ENCODE data around the gene TCEA2. TPM values are rescaled to one million over a fixed set of nuclear protein-coding genes. Genes with fewer than 3 reads are reported as not detected.

TCEA2 gene
- polyA plus RNA-seq, 3 donors: 15.7 to 24.3 (median 16.0) TPM

GRCh38 chr20:64070244-64070993 is 7.4 kb downstream of the TCEA2 start:
- Histone ChIP-seq H4K20me1 (ENCODE audit: insufficient read depth, low read length) (peaks cover 76% of the 10 kb centered on the region), H3K4me1 (ENCODE audit: control insufficient read depth in 1 of 2, insufficient read depth in 2 of 2, low read length in 2 of 2) (peaks cover 18 to 40% of the 10 kb centered on the region in 2 donors), H3K27ac (ENCODE audit: low read depth in 1 of 2, low read length in 2 of 2) (no peak overlapping the region), H3K27me3 (ENCODE audit: control insufficient read depth in 2 of 2, insufficient read depth in 2 of 2, low read length in 2 of 2) (no peaks in the 10 kb centered on the region), H3K36me3 (replicated peaks in 1 of 2; ENCODE audit: control insufficient read depth in 1 of 2, insufficient read depth in 2 of 2, low read length in 2 of 2) (peaks cover 34 to 37% of the 10 kb centered on the region in 2 donors), H3K9ac (ENCODE audit: insufficient read depth, low read length, poor library complexity, severe bottlenecking) (no peak overlapping the region), H3K4me2 (replicated peaks; ENCODE audit: extremely low read depth, low read length, poor library complexity, severe bottlenecking) (no peak overlapping the region), H3K9me3 (replicated peaks in 1 of 2; ENCODE audit: control insufficient read depth in 1 of 2, insufficient read depth in 1 of 2, low read length in 2 of 2) (no peaks in the 10 kb centered on the region), H3K4me3 (replicated peaks in 1 of 3; ENCODE audit: low read depth in 2 of 3, low read length in 3 of 3) (no peak overlapping the region), H2AFZ (ENCODE audit: insufficient read depth, low read depth, low read length, poor library complexity, severe bottlenecking) (no peak overlapping the region), H3K79me2 (ENCODE audit: insufficient read depth, low read length) (peaks cover 20% of the 10 kb centered on the region)
- peaks cover 0 to 11% (median 5%) of the 10 kb centered on the region in 3 donors for H3K27me3 Mint-ChIP-seq (ENCODE audit: low read depth in 3 of 3)
- H3K4me3 Mint-ChIP-seq: no peak overlapping the region
- TF ChIP-seq CTCF (IDR thresholded peaks at IDR 0.05): no peak
- H3K4me1 Mint-ChIP-seq: peaks cover 35% of the 10 kb centered on the region
- H3K9me3 Mint-ChIP-seq: peaks cover 0 to 2% (median 0%) of the 10 kb centered on the region in 7 donors
- WGBS (ENCODE audit: insufficient coverage): 97% methylated on average over 26 of the region's 31 CpGs
- peaks cover 25 to 36% of the 10 kb centered on the region in 2 donors for H3K36me3 Mint-ChIP-seq
- intact Hi-C loops (cut with micrococcal nuclease): no loop called here
- DNase-seq: no peak
- H3K27ac Mint-ChIP-seq: peak overlapping the region in 1 of 7 donors; percentile 30

- peak overlapping the region in 1 of 2 donors; percentile 36 for H3K27ac ChIP-seq (ENCODE audit: low read depth in 1 of 2, low read length in 2 of 2)
- no peak overlapping the region for H3K4me3 Mint-ChIP-seq
Measured at GRCh38 chr20:64071341-64072332, 8.6 kb downstream of the TCEA2 start.

More at GRCh38 chr20:64071341-64072332, 8.6 kb downstream of the TCEA2 start:
- Histone ChIP-seq H3K4me1 (ENCODE audit: control insufficient read depth in 1 of 2, insufficient read depth in 2 of 2, low read length in 2 of 2) (peaks cover 18 to 40% of the 10 kb centered on the region in 2 donors), H3K79me2 (ENCODE audit: insufficient read depth, low read length) (peaks cover 32% of the 10 kb centered on the region), H3K9me3 (replicated peaks in 1 of 2; ENCODE audit: control insufficient read depth in 1 of 2, insufficient read depth in 1 of 2, low read length in 2 of 2) (no peaks in the 10 kb centered on the region), H3K36me3 (replicated peaks in 1 of 2; ENCODE audit: control insufficient read depth in 1 of 2, insufficient read depth in 2 of 2, low read length in 2 of 2) (peaks cover 43 to 46% of the 10 kb centered on the region in 2 donors), H2AFZ (ENCODE audit: insufficient read depth, low read depth, low read length, poor library complexity, severe bottlenecking) (no peak overlapping the region), H3K4me3 (replicated peaks in 1 of 3; ENCODE audit: low read depth in 2 of 3, low read length in 3 of 3) (no peak overlapping the region), H4K20me1 (ENCODE audit: insufficient read depth, low read length) (peaks cover 88% of the 10 kb centered on the region), H3K9ac (ENCODE audit: insufficient read depth, low read length, poor library complexity, severe bottlenecking) (no peak overlapping the region), H3K4me2 (replicated peaks; ENCODE audit: extremely low read depth, low read length, poor library complexity, severe bottlenecking) (no peak overlapping the region), H3K27me3 (ENCODE audit: control insufficient read depth in 2 of 2, insufficient read depth in 2 of 2, low read length in 2 of 2) (no peaks in the 10 kb centered on the region)
- peak overlapping the region in 4 of 7 donors; percentile 24 to 81 (median 54) for H3K27ac Mint-ChIP-seq
- peaks cover 32 to 48% of the 10 kb centered on the region in 2 donors for H3K36me3 Mint-ChIP-seq
- WGBS (ENCODE audit: insufficient coverage): 85% methylated on average over 22 of the region's 30 CpGs
- DNase-seq: no peak
- intact Hi-C loops (cut with micrococcal nuclease): no loop called here
- peaks cover 0 to 8% (median 2%) of the 10 kb centered on the region in 3 donors for H3K27me3 Mint-ChIP-seq (ENCODE audit: low read depth in 3 of 3)
- no peak for TF ChIP-seq CTCF (IDR thresholded peaks at IDR 0.05)
- peaks cover 0 to 2% (median 0%) of the 10 kb centered on the region in 7 donors for H3K9me3 Mint-ChIP-seq
- peaks cover 37% of the 10 kb centered on the region for H3K4me1 Mint-ChIP-seq

Measured in CD14-positive monocyte (primary cell).